Measurements from ENCODE around the gene SOX3. TPM values are rescaled to one million over a fixed set of nuclear protein-coding genes. Genes with fewer than 3 reads are reported as not detected.

SOX3 gene
- total RNA-seq, 2 donors from 2014 or later = 10.5 TPM; not detected in 1

- Histone ChIP-seq H3K36me3 (no peaks in the 10 kb centered on the region), H3K27ac (no peak overlapping the region), H3K9me3 (no peaks in the 10 kb centered on the region), H3K27me3 (replicated peaks; ENCODE audit: insufficient read depth) (peaks cover 2% of the 10 kb centered on the region), H3K4me1 (replicated peaks) (no peaks in the 10 kb centered on the region), H3K4me3 (no peak overlapping the region)
- intact Hi-C loops (cut with DNase I) = no loop called here
- TF ChIP-seq POLR2AphosphoS5 (IDR thresholded peaks at IDR 0.05) (no peak), POLR2A (IDR thresholded peaks at IDR 0.05) (no peak)
- DNase-seq (ENCODE audit: low spot score) = no peak
- WGBS = 1% methylated on average over 15 of the region's 92 CpGs
Measured at GRCh38 chrX:140503714-140504351, 1.0 kb downstream of the SOX3 start.

- H3K27ac ChIP-seq = no peak overlapping the region
- no peaks in the 10 kb centered on the region for H3K9me3 ChIP-seq
- no peaks in the 10 kb centered on the region for H3K4me1 ChIP-seq (replicated peaks)
- H3K4me3 ChIP-seq = no peak overlapping the region
- H3K36me3 ChIP-seq = no peaks in the 10 kb centered on the region
- no peaks in the 10 kb centered on the region for H3K27me3 ChIP-seq (replicated peaks; ENCODE audit: insufficient read depth)
- no peak for DNase-seq (ENCODE audit: low spot score)
- TF ChIP-seq POLR2A (IDR thresholded peaks at IDR 0.05) = no peak
- no peak for TF ChIP-seq CTCF (IDR thresholded peaks at IDR 0.05)
- no peak for TF ChIP-seq POLR2AphosphoS5 (IDR thresholded peaks at IDR 0.05)
- intact Hi-C loops (cut with DNase I) = no loop called here
- 3% methylated on average over 14 of the region's 14 CpGs for whole genome bisulfite sequencing
Measured at GRCh38 chrX:140503238-140503601, 1.6 kb downstream of the SOX3 start.

GRCh38 chrX:140502491-140503237, 2.2 kb downstream of the SOX3 start:
- 4% methylated on average over 29 of the region's 40 CpGs for WGBS
- TF ChIP-seq POLR2AphosphoS5 (IDR thresholded peaks at IDR 0.05) (no peak), POLR2A (IDR thresholded peaks at IDR 0.05) (no peak), CTCF (IDR thresholded peaks at IDR 0.05) (no peak)
- no peaks in the 10 kb centered on the region for H3K27me3 ChIP-seq (replicated peaks; ENCODE audit: insufficient read depth)
- no peak overlapping the region for H3K27ac ChIP-seq
- H3K9me3 ChIP-seq = no peaks in the 10 kb centered on the region
- H3K4me3 ChIP-seq = no peak overlapping the region
- no peaks in the 10 kb centered on the region for H3K36me3 ChIP-seq
- H3K4me1 ChIP-seq (replicated peaks) = no peaks in the 10 kb centered on the region
- no peak for DNase-seq (ENCODE audit: low spot score)
- intact Hi-C loops (cut with DNase I) = no loop called here

GRCh38 chrX:140501940-140502468, 2.9 kb downstream of the SOX3 start:
- Histone ChIP-seq H3K4me3 (no peak overlapping the region), H3K27me3 (replicated peaks; ENCODE audit: insufficient read depth) (no peaks in the 10 kb centered on the region), H3K4me1 (replicated peaks) (no peaks in the 10 kb centered on the region), H3K36me3 (no peaks in the 10 kb centered on the region), H3K9me3 (no peaks in the 10 kb centered on the region), H3K27ac (no peak overlapping the region)
- DNase-seq (ENCODE audit: low spot score) = no peak
- intact Hi-C loops (cut with DNase I) = no loop called here
- TF ChIP-seq CTCF (IDR thresholded peaks at IDR 0.05) (no peak), POLR2AphosphoS5 (IDR thresholded peaks at IDR 0.05) (no peak), POLR2A (IDR thresholded peaks at IDR 0.05) (no peak)
- WGBS = 11% methylated on average over 13 of the region's 14 CpGs

- no peaks in the 10 kb centered on the region for H3K4me1 ChIP-seq (replicated peaks)
- no peaks in the 10 kb centered on the region for H3K9me3 ChIP-seq
- no peaks in the 10 kb centered on the region for H3K36me3 ChIP-seq
- WGBS = 4% methylated on average over 11 of the region's 13 CpGs
- DNase-seq (ENCODE audit: low spot score) = no peak
- H3K4me3 ChIP-seq = no peak overlapping the region
- no peak overlapping the region for H3K27ac ChIP-seq
- TF ChIP-seq POLR2AphosphoS5 (IDR thresholded peaks at IDR 0.05) (no peak), CTCF (IDR thresholded peaks at IDR 0.05) (no peak), POLR2A (IDR thresholded peaks at IDR 0.05) (no peak)
- intact Hi-C loops (cut with DNase I) = no loop called here
- H3K27me3 ChIP-seq (replicated peaks; ENCODE audit: insufficient read depth) = no peaks in the 10 kb centered on the region
Measured at GRCh38 chrX:140501321-140501720, 3.5 kb downstream of the SOX3 start.

Data from prostate gland (tissue), 2 donors.